ENCODE data around the gene CSK.

The CSK gene

GRCh38 chr15:74750751-74751150 lies 31.1 kb upstream of the CSK start:
- no peak overlapping the region for H3K4me2 ChIP-seq
- no peak overlapping the region for H3K27ac ChIP-seq
- H3K36me3 ChIP-seq: no peaks in the 10 kb centered on the region
- TF ChIP-seq Cebpa-rat (IDR thresholded peaks at IDR 0.05): no peak
- H3K27me3 ChIP-seq: no peaks in the 10 kb centered on the region
- H4K20me1 ChIP-seq: no peaks in the 10 kb centered on the region
- H3K9ac ChIP-seq: no peak overlapping the region
- no peak overlapping the region for H3K4me3 ChIP-seq
- H3K4me1 ChIP-seq: no peaks in the 10 kb centered on the region
- no peaks in the 10 kb centered on the region for H3K9me3 ChIP-seq (replicated peaks in 1 of 11)

- Histone ChIP-seq H3K27ac (no peak overlapping the region), H3K4me2 (no peak overlapping the region)
- no peak for TF ChIP-seq Cebpa-rat (IDR thresholded peaks at IDR 0.05)
These were observed 29.9 kb upstream of the CSK start for GRCh38 chr15:74752011-74752410.

GRCh38 chr15:74752531-74752930 lies 29.3 kb upstream of the CSK start:
- H3K9ac ChIP-seq: no peak overlapping the region
- no peak overlapping the region for H3K27ac ChIP-seq
- no peaks in the 10 kb centered on the region for H3K36me3 ChIP-seq
- H3K4me2 ChIP-seq: no peak overlapping the region
- H3K4me3 ChIP-seq: no peak overlapping the region
- no peaks in the 10 kb centered on the region for H3K27me3 ChIP-seq
- TF ChIP-seq Cebpa-rat (IDR thresholded peaks at IDR 0.05): no peak
- H4K20me1 ChIP-seq: no peaks in the 10 kb centered on the region
- H3K9me3 ChIP-seq (replicated peaks in 1 of 11): no peaks in the 10 kb centered on the region
- H3K4me1 ChIP-seq: no peaks in the 10 kb centered on the region

More at GRCh38 chr15:74752011-74752410, 29.9 kb upstream of the CSK start:
- no peaks in the 10 kb centered on the region for H3K4me1 ChIP-seq
- no peaks in the 10 kb centered on the region for H3K9me3 ChIP-seq (replicated peaks in 1 of 11)
- no peak overlapping the region for H3K9ac ChIP-seq
- H3K36me3 ChIP-seq: no peaks in the 10 kb centered on the region
- H4K20me1 ChIP-seq: no peaks in the 10 kb centered on the region
- H3K4me3 ChIP-seq: no peak overlapping the region
- H3K27me3 ChIP-seq: no peaks in the 10 kb centered on the region

- TF ChIP-seq Cebpa-rat (IDR thresholded peaks at IDR 0.05): no peak
- no peaks in the 10 kb centered on the region for H3K9me3 ChIP-seq (replicated peaks in 1 of 11)
- H3K4me1 ChIP-seq: no peaks in the 10 kb centered on the region
- no peak overlapping the region for H3K4me2 ChIP-seq
- no peaks in the 10 kb centered on the region for H3K36me3 ChIP-seq
- no peak overlapping the region for H3K9ac ChIP-seq
- H3K27me3 ChIP-seq: no peaks in the 10 kb centered on the region
- no peaks in the 10 kb centered on the region for H4K20me1 ChIP-seq
- no peak overlapping the region for H3K4me3 ChIP-seq
- H3K27ac ChIP-seq: no peak overlapping the region
These were observed 27.2 kb upstream of the CSK start for GRCh38 chr15:74754593-74755215.

- no peak overlapping the region for H3K4me2 ChIP-seq
- no peaks in the 10 kb centered on the region for H4K20me1 ChIP-seq
- H3K36me3 ChIP-seq: no peaks in the 10 kb centered on the region
- H3K9me3 ChIP-seq (replicated peaks in 1 of 11): no peaks in the 10 kb centered on the region
- H3K4me3 ChIP-seq: no peak overlapping the region
- peaks cover 10 to 31% (median 22%) of the 10 kb centered on the region in 10 experiments for H3K4me1 ChIP-seq
- no peak overlapping the region for H3K9ac ChIP-seq
- H3K27me3 ChIP-seq: no peaks in the 10 kb centered on the region
- TF ChIP-seq Cebpa-rat (IDR thresholded peaks at IDR 0.05): no peak
- H3K27ac ChIP-seq: no peak overlapping the region
These were observed 23.1 kb upstream of the CSK start for GRCh38 chr15:74758736-74759135.

GRCh38 chr15:74762791-74763150 lies 19.1 kb upstream of the CSK start:
- Histone ChIP-seq H3K27me3 (no peaks in the 10 kb centered on the region), H3K27ac (peak overlapping the region in 8 of 11 experiments; percentile 37 to 74 (median 53); a peak in 15 of 22 replicates), H3K4me2 (peak overlapping the region; percentile 33 to 91 (median 80)), H4K20me1 (0 out of 22 replicates have a peak, but pooled peaks cover 0 to under 1% (median 0%) of the 10 kb centered on the region in 11 experiments), H3K36me3 (no peaks in the 10 kb centered on the region), H3K4me3 (0 out of 20 replicates have a peak overlapping the region, but pooled peaks of 1 of the 10 experiments have one; percentile 16), H3K4me1 (peaks cover 10 to 31% (median 22%) of the 10 kb centered on the region in 10 experiments), H3K9me3 (replicated peaks in 1 of 11) (no peaks in the 10 kb centered on the region), H3K9ac (peak overlapping the region in 6 of 11 experiments; percentile 14 to 69 (median 46); a peak in 9 of 22 replicates)
- no peak for TF ChIP-seq Cebpa-rat (IDR thresholded peaks at IDR 0.05)

- Histone ChIP-seq H4K20me1 (0 out of 22 replicates have a peak, but pooled peaks cover 0 to 6% (median 0%) of the 10 kb centered on the region in 11 experiments), H3K4me2 (peak overlapping the region in 3 of 11 experiments; percentile 80 to 85 (median 84); a peak in 3 of 22 replicates), H3K27ac (peak overlapping the region in 3 of 11 experiments; percentile 69 to 74 (median 71); a peak in 5 of 22 replicates), H3K9me3 (replicated peaks in 1 of 11) (no peaks in the 10 kb centered on the region), H3K4me1 (peaks cover 10 to 31% (median 22%) of the 10 kb centered on the region in 10 experiments), H3K9ac (0 out of 22 replicates have a peak overlapping the region, but pooled peaks of 1 of the 11 experiments have one; percentile 69), H3K36me3 (no peaks in the 10 kb centered on the region), H3K4me3 (no peak overlapping the region), H3K27me3 (no peaks in the 10 kb centered on the region)
- no peak for TF ChIP-seq Cebpa-rat (IDR thresholded peaks at IDR 0.05)
These were observed 18.5 kb upstream of the CSK start for GRCh38 chr15:74763416-74763815.

GRCh38 chr15:74767167-74768098 lies 14.4 kb upstream of the CSK start:
- H3K4me2 ChIP-seq: no peak overlapping the region
- H3K27ac ChIP-seq: no peak overlapping the region
- H4K20me1 ChIP-seq: peaks cover 0 to 11% (median 0%) of the 10 kb centered on the region in 11 experiments; a peak in 2 of 22 replicates
- no peaks in the 10 kb centered on the region for H3K9me3 ChIP-seq (replicated peaks in 1 of 11)
- TF ChIP-seq Cebpa-rat (IDR thresholded peaks at IDR 0.05): no peak
- H3K9ac ChIP-seq: peak overlapping the region in 1 of 11 experiments; percentile 47; a peak in 1 of 22 replicates
- H3K4me1 ChIP-seq: peaks cover 23 to 35% (median 28%) of the 10 kb centered on the region in 10 experiments
- no peaks in the 10 kb centered on the region for H3K36me3 ChIP-seq
- no peaks in the 10 kb centered on the region for H3K27me3 ChIP-seq
- H3K4me3 ChIP-seq: no peak overlapping the region
